ENCODE results near the gene NDUFAF2. TPM values are rescaled to one million over a fixed set of nuclear protein-coding genes. Genes with fewer than 3 reads are reported as not detected.

The NDUFAF2 gene
- total RNA-seq, 4 donors from 2014 or later, result 16.0 to 24.1 (median 20.2) TPM

DNA sequence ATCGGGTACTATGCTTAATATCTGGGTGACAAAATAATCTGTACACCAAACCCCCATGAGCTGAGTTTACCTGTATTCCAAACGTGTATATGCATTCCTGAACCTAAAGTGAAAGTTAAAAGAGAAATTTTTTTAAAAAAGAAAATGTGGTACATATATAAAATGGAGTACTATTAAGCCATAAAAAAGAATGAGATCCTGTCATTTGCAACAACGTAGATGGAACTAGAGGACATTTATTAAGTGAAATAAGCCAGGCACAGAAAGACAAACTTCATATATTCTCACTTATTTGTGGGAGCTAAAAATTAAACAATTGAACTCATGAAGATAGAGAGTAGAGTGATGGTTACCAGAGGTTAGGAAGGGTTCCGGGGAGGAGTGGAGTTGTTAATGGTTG is 44.8 kb downstream of the NDUFAF2 start:
- DNase-seq, result no peak
- H3K4me3 ChIP-seq (replicated peaks in 1 of 3), result no peak overlapping the region
- WGBS, 2 donors, result 89 to 94% methylated on average over 4 of the region's 4 CpGs
- no peaks in the 10 kb centered on the region for H3K36me3 ChIP-seq
- H3K4me1 ChIP-seq, result no peaks in the 10 kb centered on the region
- no peaks in the 10 kb centered on the region for H3K27me3 ChIP-seq
- intact Hi-C loops (cut with DNase I), result no loop called here
- no peaks in the 10 kb centered on the region for H3K9me3 ChIP-seq
- H3K27ac ChIP-seq, result no peak overlapping the region
- TF ChIP-seq POLR2A (IDR thresholded peaks at IDR 0.05), result no peak
- TF ChIP-seq, protein P1, sequence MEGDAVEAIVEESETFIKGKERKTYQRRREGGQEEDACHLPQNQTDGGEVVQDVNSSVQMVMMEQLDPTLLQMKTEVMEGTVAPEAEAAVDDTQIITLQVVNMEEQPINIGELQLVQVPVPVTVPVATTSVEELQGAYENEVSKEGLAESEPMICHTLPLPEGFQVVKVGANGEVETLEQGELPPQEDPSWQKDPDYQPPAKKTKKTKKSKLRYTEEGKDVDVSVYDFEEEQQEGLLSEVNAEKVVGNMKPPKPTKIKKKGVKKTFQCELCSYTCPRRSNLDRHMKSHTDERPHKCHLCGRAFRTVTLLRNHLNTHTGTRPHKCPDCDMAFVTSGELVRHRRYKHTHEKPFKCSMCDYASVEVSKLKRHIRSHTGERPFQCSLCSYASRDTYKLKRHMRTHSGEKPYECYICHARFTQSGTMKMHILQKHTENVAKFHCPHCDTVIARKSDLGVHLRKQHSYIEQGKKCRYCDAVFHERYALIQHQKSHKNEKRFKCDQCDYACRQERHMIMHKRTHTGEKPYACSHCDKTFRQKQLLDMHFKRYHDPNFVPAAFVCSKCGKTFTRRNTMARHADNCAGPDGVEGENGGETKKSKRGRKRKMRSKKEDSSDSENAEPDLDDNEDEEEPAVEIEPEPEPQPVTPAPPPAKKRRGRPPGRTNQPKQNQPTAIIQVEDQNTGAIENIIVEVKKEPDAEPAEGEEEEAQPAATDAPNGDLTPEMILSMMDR (IDR thresholded peaks at IDR 0.05), result no peak

DNA sequence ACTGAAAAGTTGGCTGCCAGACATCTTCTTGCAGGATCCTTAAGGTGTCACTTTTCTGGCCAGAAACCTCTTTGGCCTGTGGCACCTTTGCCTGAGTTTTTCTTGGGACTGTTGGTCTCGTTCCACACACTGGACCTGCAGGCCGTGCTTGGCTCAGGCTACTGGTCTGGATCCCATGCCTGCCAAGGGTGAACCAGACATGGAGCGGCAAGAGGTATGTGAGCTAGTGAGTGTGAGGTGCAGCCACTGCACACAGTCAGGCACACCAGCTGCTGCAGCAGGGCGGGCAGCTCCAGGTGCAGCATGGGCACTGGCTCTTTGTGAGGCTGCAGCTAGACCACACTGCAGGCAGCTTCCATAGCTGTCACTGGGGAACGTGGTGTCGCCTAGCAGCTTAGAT is 47.9 kb downstream of the NDUFAF2 start:
- H3K4me3 ChIP-seq (replicated peaks in 1 of 3), result no peak overlapping the region
- 96 to 97% methylated on average over 5 to 6 of the region's 6 CpGs for WGBS, 2 donors
- H3K36me3 ChIP-seq, result no peaks in the 10 kb centered on the region
- TF ChIP-seq, protein P1 (IDR thresholded peaks at IDR 0.05), result no peak
- no peak for TF ChIP-seq POLR2A (IDR thresholded peaks at IDR 0.05)
- H3K9me3 ChIP-seq, result no peaks in the 10 kb centered on the region
- H3K4me1 ChIP-seq, result no peaks in the 10 kb centered on the region
- no peak overlapping the region for H3K27ac ChIP-seq
- intact Hi-C loops (cut with DNase I), result no loop called here
- H3K27me3 ChIP-seq, result no peaks in the 10 kb centered on the region
- no peak for DNase-seq

DNA sequence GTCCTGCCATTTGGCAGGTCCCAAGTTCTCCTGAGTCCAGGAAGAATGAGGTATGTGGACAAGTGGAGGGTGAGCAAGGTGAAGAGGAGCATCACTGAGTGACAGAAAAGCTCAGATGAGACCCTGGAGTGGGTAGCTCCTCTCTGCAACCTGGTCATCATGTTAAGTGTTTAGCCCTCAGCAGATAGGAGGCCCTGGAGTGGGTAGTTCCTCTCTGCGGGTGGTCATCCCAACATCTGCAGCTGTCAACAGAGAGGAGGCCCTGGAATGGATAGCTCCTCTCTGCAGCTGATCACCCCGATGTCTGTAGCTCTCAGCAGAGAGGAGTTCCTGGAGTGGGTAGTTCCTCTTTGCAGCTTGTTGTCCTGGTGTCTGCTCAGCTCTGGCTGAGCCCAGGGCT is 48.4 kb downstream of the NDUFAF2 start:
- no peaks in the 10 kb centered on the region for H3K4me1 ChIP-seq
- H3K27me3 ChIP-seq, result no peaks in the 10 kb centered on the region
- no peak for DNase-seq
- H3K27ac ChIP-seq, result no peak overlapping the region
- no peak overlapping the region for H3K4me3 ChIP-seq (replicated peaks in 1 of 3)
- H3K36me3 ChIP-seq, result no peaks in the 10 kb centered on the region
- no peaks in the 10 kb centered on the region for H3K9me3 ChIP-seq
- TF ChIP-seq POLR2A (IDR thresholded peaks at IDR 0.05), result no peak
- TF ChIP-seq, protein P1 (IDR thresholded peaks at IDR 0.05), result no peak
- intact Hi-C loops (cut with DNase I), result no loop called here
- WGBS, 2 donors, result 100% methylated on average over 2 of the region's 2 CpGs; no CpG with 5 or more reads in 1 of the 2 donors

DNA sequence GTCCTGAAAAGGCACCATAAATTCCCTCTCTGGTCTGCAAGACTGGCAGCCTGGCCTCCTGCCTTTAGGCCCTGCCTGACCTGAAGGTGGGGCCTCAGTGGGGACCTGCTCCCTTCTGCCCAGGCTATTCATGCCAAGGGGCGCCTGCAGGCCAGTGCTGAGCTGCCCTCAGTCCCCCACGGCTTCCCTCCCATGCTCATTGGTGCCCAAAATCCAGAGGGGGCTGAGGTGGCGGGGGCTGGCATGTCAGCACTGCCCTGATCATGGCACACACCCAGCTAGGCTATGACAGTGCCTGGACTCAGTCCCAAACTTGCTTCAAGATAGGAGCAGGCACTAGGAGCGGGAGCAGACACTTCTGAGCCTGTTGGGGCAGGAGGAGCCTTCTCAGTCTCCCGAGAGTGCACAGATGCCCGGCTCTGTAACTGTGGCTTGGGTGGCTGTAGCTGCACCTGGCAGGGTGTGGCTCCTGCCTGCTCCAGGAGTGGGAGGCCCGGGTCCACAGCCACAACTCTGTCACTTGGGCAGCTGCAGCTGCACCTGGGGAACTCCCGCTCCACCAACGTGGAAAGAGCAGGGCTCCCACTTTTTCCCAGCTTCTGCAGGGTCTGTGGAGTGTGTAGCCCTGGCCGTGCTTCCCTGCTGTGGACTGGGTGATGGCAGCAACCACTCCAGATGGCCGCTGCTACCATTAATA is 49.0 kb downstream of the NDUFAF2 start:
- 93 to 94% methylated on average over 5 to 10 of the region's 11 CpGs for WGBS, 2 donors
- H3K27me3 ChIP-seq, result no peaks in the 10 kb centered on the region
- no peak for DNase-seq
- no peaks in the 10 kb centered on the region for H3K9me3 ChIP-seq
- H3K4me3 ChIP-seq (replicated peaks in 1 of 3), result no peak overlapping the region
- no peaks in the 10 kb centered on the region for H3K36me3 ChIP-seq
- intact Hi-C loops (cut with DNase I), result no loop called here
- H3K4me1 ChIP-seq, result no peaks in the 10 kb centered on the region
- H3K27ac ChIP-seq, result no peak overlapping the region
- TF ChIP-seq, protein P1 (IDR thresholded peaks at IDR 0.05), result no peak
- no peak for TF ChIP-seq POLR2A (IDR thresholded peaks at IDR 0.05)

DNA sequence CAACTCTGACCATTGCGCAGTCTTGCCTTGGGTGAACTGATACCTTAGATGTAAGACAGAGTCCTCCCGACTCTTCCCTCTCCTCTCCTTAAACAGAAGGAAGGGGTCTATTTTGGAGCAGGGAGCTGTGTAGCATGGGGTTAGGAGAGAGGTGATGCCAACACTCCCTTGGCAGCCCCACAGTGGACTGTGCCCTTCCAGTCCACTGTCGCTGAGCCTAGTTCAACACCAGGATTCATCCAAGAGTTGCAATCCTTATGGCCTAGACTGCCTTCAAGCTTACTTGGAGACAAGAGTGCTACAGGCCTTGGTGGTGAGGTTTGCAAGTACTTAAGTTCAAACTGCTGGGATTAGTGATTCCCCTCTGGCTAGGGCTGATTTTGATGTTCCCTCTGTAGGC is 51.4 kb downstream of the NDUFAF2 start:
- no peaks in the 10 kb centered on the region for H3K36me3 ChIP-seq
- no peaks in the 10 kb centered on the region for H3K4me1 ChIP-seq
- TF ChIP-seq, protein P1 (IDR thresholded peaks at IDR 0.05), result no peak
- TF ChIP-seq POLR2A (IDR thresholded peaks at IDR 0.05), result no peak
- intact Hi-C loops (cut with DNase I), result no loop called here
- 100% methylated on average over 1 to 3 of the region's 3 CpGs for WGBS, 2 donors
- H3K27me3 ChIP-seq, result no peaks in the 10 kb centered on the region
- H3K4me3 ChIP-seq (replicated peaks in 1 of 3), result no peak overlapping the region
- no peak overlapping the region for H3K27ac ChIP-seq
- DNase-seq, result no peak
- no peaks in the 10 kb centered on the region for H3K9me3 ChIP-seq

All from thyroid gland (tissue), 4 donors.